Measurements from ENCODE around the gene BIN1. TPM values are rescaled to one million over a fixed set of nuclear protein-coding genes. Genes with fewer than 3 reads are reported as not detected.

Gene BIN1
- total RNA-seq, 1 experiment from 2014 or later = 58.9 TPM

DNA sequence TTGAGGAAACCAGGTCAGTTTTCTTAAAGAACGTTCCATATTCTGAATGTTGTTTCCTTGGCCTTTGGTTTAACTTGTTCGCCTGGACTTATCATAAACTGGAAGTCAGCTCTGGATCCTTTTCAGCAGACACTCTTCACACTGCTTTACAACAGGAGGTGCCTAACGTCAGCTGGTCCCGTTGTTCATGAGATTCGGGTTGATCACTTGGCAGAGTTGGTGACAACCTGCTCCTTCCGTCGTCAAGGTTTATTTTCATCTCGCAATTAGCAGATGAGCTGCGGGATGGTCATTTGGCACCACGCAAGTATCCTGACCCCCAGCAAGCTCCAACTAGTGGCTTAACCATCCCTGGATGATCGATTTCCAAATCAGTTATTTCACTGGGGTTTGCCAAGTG is 23.0 kb upstream of the BIN1 start:
- POLR2A ChIA-PET (ENCODE audit: unreplicated experiment) = no interaction called here
- BruUV-seq (replicated peaks) = no TSS peak
- intact Hi-C loops (cut with micrococcal nuclease) = no loop called here
- Histone ChIP-seq H3K4me1 (ENCODE audit: insufficient read depth, low read length) (no peaks in the 10 kb centered on the region), H3K9ac (ENCODE audit: low read length) (no peak overlapping the region), H3F3A (ENCODE audit: low read length, unreplicated experiment) (no peaks in the 10 kb centered on the region), H3K4me3 (ENCODE audit: low read length) (no peak overlapping the region), H3K79me2 (ENCODE audit: low read length) (no peaks in the 10 kb centered on the region), H3K36me3 (ENCODE audit: low read depth, low read length) (no peaks in the 10 kb centered on the region), H2AFZ (ENCODE audit: low read length) (0 out of 2 replicates have a peak overlapping the region, but pooled peaks have one; percentile 22), H3K4me2 (ENCODE audit: low read length) (no peak overlapping the region), H3K27me3 (ENCODE audit: low read length) (no peaks in the 10 kb centered on the region), H3K9me2 (replicated peaks; ENCODE audit: low read length) (no peaks in the 10 kb centered on the region), H3K9me3 (ENCODE audit: low read length) (no peaks in the 10 kb centered on the region), H4K20me1 (ENCODE audit: low read length) (no peaks in the 10 kb centered on the region), H3K27ac (ENCODE audit: low read length) (no peak overlapping the region)
- no peak for ATAC-seq
- DNase-seq = no peak
- TF ChIP-seq, protein P1, sequence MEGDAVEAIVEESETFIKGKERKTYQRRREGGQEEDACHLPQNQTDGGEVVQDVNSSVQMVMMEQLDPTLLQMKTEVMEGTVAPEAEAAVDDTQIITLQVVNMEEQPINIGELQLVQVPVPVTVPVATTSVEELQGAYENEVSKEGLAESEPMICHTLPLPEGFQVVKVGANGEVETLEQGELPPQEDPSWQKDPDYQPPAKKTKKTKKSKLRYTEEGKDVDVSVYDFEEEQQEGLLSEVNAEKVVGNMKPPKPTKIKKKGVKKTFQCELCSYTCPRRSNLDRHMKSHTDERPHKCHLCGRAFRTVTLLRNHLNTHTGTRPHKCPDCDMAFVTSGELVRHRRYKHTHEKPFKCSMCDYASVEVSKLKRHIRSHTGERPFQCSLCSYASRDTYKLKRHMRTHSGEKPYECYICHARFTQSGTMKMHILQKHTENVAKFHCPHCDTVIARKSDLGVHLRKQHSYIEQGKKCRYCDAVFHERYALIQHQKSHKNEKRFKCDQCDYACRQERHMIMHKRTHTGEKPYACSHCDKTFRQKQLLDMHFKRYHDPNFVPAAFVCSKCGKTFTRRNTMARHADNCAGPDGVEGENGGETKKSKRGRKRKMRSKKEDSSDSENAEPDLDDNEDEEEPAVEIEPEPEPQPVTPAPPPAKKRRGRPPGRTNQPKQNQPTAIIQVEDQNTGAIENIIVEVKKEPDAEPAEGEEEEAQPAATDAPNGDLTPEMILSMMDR (conservative IDR thresholded peaks at IDR 0.05; ENCODE audit: low read depth, low read length) = no peak
- no peak for TF ChIP-seq EZH2phosphoT487 (IDR thresholded peaks at IDR 0.05; ENCODE audit: borderline replicate concordance, low read length)
- TF ChIP-seq EZH2 (IDR thresholded peaks at IDR 0.05; ENCODE audit: low read length, unreplicated experiment) = no peak
- CTCF ChIA-PET = interaction anchor here (0.6 kb wide), 1 partner anchor 15 kb away, joined by 3 read pairs; no protein-coding TSS in a partner anchor

DNA sequence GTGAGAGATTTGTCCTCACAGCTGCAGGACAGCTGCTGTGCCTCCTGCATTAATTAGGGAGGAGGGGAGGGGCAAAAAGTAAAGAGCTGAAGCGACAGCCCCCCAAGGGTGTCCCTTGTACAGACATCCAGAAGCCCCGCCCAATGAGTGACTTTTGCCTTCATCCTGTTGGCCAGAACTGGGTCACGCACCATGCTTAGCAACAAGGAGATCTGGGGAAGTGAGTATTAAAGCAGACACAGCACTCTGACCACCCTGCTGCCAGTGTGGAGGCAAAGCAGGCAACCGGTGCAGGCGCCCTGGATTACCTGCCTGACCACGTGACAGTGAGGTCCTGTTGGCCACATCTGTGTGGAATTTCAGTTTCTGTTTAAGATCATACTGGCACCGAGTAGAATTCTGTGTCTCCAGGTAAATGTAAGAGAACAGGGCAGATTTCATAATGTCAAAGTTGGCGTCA is 21.5 kb upstream of the BIN1 start:
- POLR2A ChIA-PET (ENCODE audit: unreplicated experiment) = no interaction called here
- H3F3A ChIP-seq (ENCODE audit: low read length, unreplicated experiment) = no peaks in the 10 kb centered on the region
- H3K4me2 ChIP-seq (ENCODE audit: low read length) = no peak overlapping the region
- no peak for DNase-seq
- intact Hi-C loops (cut with micrococcal nuclease) = no loop called here
- no peak overlapping the region for H3K4me3 ChIP-seq (ENCODE audit: low read length)
- CTCF ChIA-PET = no interaction called here
- no peaks in the 10 kb centered on the region for H3K27me3 ChIP-seq (ENCODE audit: low read length)
- TF ChIP-seq, protein P1 (conservative IDR thresholded peaks at IDR 0.05; ENCODE audit: low read depth, low read length) = no peak
- TF ChIP-seq EZH2 (IDR thresholded peaks at IDR 0.05; ENCODE audit: low read length, unreplicated experiment) (no peak), EZH2phosphoT487 (IDR thresholded peaks at IDR 0.05; ENCODE audit: borderline replicate concordance, low read length) (no peak)
- ATAC-seq = peak; percentile 35
- H3K4me1 ChIP-seq (ENCODE audit: insufficient read depth, low read length) = no peaks in the 10 kb centered on the region
- H3K9me3 ChIP-seq (ENCODE audit: low read length) = no peaks in the 10 kb centered on the region
- no peak overlapping the region for H2AFZ ChIP-seq (ENCODE audit: low read length)
- no peak overlapping the region for H3K9ac ChIP-seq (ENCODE audit: low read length)
- H3K9me2 ChIP-seq (replicated peaks; ENCODE audit: low read length) = no peaks in the 10 kb centered on the region
- no peaks in the 10 kb centered on the region for H4K20me1 ChIP-seq (ENCODE audit: low read length)
- H3K36me3 ChIP-seq (ENCODE audit: low read depth, low read length) = no peaks in the 10 kb centered on the region
- H3K79me2 ChIP-seq (ENCODE audit: low read length) = no peaks in the 10 kb centered on the region
- no peak overlapping the region for H3K27ac ChIP-seq (ENCODE audit: low read length)
- BruUV-seq (replicated peaks) = no TSS peak

DNA sequence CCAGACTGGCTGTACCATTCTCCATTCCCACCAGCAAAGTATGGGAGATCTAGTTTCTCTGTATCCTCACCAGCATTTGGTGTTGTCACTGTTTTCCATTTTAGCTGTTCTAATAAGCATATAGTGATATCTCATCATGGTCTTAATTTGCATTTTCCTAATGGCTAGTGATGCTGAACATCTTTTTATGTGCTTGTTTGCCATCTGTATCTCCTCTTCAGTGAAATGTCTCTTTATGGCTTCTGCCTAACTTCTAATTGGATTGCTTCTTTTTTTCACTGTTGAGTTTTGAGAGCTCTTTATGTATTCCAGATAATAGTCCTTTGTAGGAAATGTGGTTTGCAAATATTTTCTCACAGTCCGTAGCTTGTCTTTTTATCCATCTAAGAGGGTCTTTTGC is 18.9 kb upstream of the BIN1 start:
- ChIA-PET POLR2A (ENCODE audit: unreplicated experiment) (interaction anchor here (0.7 kb wide), 1 partner anchor 54 kb away, joined by 5 read pairs; no protein-coding TSS in a partner anchor), CTCF (interaction anchor here (0.5 kb wide), 1 partner anchor 61 kb away, joined by 7 read pairs; no protein-coding TSS in a partner anchor)
- BruUV-seq (replicated peaks) = no TSS peak
- Histone ChIP-seq H3K4me3 (ENCODE audit: low read length) (no peak overlapping the region), H3K36me3 (ENCODE audit: low read depth, low read length) (no peaks in the 10 kb centered on the region), H2AFZ (ENCODE audit: low read length) (no peak overlapping the region), H3K4me2 (ENCODE audit: low read length) (no peak overlapping the region), H4K20me1 (ENCODE audit: low read length) (no peaks in the 10 kb centered on the region), H3K27ac (ENCODE audit: low read length) (no peak overlapping the region), H3K79me2 (ENCODE audit: low read length) (no peaks in the 10 kb centered on the region), H3K9me3 (ENCODE audit: low read length) (no peaks in the 10 kb centered on the region), H3K9me2 (replicated peaks; ENCODE audit: low read length) (no peaks in the 10 kb centered on the region), H3K27me3 (ENCODE audit: low read length) (no peaks in the 10 kb centered on the region), H3K4me1 (ENCODE audit: insufficient read depth, low read length) (no peaks in the 10 kb centered on the region), H3F3A (ENCODE audit: low read length, unreplicated experiment) (no peaks in the 10 kb centered on the region), H3K9ac (ENCODE audit: low read length) (no peak overlapping the region)
- TF ChIP-seq EZH2phosphoT487 (IDR thresholded peaks at IDR 0.05; ENCODE audit: borderline replicate concordance, low read length) = no peak
- TF ChIP-seq EZH2 (IDR thresholded peaks at IDR 0.05; ENCODE audit: low read length, unreplicated experiment) = no peak
- TF ChIP-seq, protein P1 (conservative IDR thresholded peaks at IDR 0.05; ENCODE audit: low read depth, low read length) = no peak
- no peak for ATAC-seq
- no peak for DNase-seq
- intact Hi-C loops (cut with micrococcal nuclease) = no loop called here
